IPS-NIHi7 (cell line): ENCODE measurements around the gene FGF19.
A peak's percentile ranks its signal among the peaks of the same experiment; 100 is the strongest.

Source experiments
- DNase-seq: peaks from one replicate; pipeline ENCODE4 v3.0.0; 2012; ENCODE audit warnings: mixed read lengths; ENCODE audit errors: extremely low spot score

The FGF19 gene

GRCh38 chr11:69703768-69704507, at the start of gene FGF19:
FGF19 (minus strand) TSS chr11:69704022; CDS start chr11:69703876, 146 bp downstream.
- DNase-seq = peak; percentile 70

GRCh38 chr11:69752890-69753289, 49.1 kb upstream of the FGF19 start:
- no peak for DNase-seq

DNA sequence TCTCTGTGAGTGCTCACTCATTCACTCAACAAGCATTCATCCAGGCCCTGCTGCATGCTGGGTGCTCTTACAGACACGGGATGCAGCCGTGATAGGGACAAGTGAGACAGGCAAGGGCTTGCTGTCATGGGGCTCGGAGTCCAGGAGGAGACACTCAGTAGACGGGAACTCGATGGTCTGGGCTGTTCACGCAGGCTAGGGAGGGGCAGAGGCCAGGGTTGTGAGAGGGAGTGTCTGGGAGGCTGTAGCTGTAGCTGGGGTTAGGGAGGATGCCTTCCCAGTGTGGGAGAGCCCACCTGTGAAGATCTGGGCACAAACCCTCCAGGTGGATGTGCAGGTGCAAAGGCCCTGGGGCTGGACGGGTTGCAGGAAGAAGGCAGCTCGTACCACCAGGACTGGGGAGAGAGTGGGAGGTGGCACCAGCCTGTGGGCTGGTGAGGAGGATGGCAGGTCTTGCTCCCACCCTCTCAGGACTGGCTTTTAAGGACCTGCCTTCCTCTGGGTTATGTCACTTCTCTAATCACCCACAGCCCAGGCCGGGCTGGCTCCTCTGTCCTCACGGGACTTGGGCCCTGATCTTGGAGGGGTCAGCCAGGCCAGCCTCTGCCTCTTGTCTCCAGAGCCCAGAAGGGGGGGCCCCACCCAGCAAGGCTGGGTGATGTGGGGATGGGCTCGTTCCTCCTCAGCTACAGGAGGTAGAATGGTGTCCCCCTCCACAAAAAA, 47.2 kb upstream of the FGF19 start:
- no peak for DNase-seq

DNA sequence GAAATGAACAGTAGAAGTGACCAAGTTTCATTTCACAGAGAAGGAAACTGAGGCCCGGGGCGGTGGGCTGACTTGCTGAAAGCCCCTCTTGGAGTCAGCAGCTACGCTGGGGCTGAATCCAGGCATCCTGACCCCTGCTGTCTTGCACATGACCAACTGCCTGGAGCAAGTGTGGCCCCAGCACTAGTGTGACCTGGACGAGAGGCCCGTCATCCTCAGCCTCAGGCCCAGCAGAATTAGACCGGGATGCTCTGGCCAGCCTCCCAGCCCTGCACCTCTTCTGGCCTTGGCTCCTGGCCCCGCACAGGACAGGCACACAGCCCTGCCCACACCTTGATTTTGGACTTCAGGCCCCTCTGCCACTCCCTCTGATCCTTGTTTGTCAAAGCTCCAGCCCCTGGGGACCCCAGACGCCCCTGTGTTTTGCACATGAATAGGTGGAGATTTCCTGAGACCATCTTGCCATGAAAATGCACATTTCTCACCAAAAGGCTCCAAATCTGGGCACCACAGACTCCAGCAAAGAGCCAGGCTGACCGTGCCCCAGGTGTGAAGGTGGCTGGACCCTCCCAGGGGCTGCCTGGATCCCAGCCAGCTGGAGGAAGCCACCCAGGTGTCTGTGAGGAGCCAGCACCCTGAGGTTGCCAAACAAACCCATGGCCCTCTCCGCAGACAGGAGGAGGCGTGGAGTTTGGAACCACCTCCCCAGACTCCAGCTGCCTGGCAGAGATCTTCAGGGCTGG, 46.5 kb upstream of the FGF19 start:
- DNase-seq = no peak

DNA sequence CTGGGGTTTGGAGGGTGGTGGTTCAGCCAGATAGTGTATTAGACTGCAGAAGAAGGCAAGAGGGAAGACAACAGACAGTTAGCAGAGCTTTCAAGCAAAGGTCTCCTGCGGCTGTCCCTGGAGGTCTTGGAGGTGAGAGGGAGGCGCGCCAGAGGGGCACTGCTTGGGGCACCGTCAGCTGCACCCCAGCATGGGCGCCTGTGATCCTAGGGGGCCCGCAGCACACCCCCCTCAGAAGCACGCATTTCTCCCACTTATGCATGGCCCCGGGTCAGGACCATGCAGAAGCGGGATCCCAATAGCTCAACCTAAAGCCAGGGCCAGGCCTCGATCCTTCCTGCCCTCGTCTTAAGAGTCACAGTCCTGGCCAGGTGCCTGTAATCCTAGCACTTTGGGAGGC, 44.8 kb upstream of the FGF19 start:
- no peak for DNase-seq

GRCh38 chr11:69746752-69747742, 43.2 kb upstream of the FGF19 start:
- DNase-seq = no peak

- no peak for DNase-seq
Observed at GRCh38 chr11:69746140-69746539, 42.3 kb upstream of the FGF19 start.

GRCh38 chr11:69745201-69745600, 41.4 kb upstream of the FGF19 start:
- DNase-seq = no peak

GRCh38 chr11:69744435-69744834, 40.6 kb upstream of the FGF19 start:
- DNase-seq = peak; percentile 71

GRCh38 chr11:69734841-69735240, 31.0 kb upstream of the FGF19 start:
- no peak for DNase-seq

GRCh38 chr11:69734367-69734766, 30.5 kb upstream of the FGF19 start:
- DNase-seq = no peak

DNA sequence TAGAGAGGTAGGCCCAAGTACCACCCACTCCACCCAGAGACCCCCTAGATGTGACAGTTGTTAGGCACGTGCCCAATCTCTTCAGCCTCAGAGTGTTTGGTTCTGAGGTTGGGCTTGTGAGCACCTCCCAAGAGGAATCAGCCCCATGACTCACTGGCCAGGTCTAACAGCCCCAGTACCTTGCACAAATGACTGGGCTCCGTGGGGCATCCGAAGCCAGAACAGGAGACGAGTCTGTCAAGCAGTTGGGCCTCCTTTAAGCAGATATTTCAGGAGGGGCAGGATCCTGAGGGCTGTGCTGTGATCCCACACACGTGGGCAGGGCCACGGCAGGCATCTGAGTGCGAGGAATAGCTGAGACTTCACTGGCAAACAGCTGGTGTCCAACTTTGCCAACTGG, 29.1 kb upstream of the FGF19 start:
- peak; percentile 25 for DNase-seq

DNA sequence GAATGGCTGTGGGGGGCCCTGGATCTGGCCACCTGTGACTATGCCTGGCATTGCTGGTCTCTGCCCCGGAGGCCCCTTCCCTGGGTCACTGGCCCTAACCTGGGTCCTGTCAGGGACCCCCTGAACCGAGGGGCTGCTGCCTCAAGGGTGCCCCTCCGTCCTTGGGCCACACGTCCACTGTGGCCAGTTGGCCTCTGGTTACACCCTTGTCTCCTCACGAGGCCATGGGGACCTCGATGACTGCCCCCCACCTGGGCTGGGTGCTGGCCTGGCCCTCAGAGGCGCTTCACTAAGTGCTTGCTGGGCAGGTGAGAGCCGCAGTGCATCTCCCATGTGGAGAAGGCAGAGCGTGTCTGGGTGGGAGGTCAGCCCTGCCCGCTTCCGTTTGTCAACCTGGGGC, 27.3 kb upstream of the FGF19 start:
- no peak for DNase-seq

GRCh38 chr11:69730500-69730899, 26.7 kb upstream of the FGF19 start:
- no peak for DNase-seq

DNA sequence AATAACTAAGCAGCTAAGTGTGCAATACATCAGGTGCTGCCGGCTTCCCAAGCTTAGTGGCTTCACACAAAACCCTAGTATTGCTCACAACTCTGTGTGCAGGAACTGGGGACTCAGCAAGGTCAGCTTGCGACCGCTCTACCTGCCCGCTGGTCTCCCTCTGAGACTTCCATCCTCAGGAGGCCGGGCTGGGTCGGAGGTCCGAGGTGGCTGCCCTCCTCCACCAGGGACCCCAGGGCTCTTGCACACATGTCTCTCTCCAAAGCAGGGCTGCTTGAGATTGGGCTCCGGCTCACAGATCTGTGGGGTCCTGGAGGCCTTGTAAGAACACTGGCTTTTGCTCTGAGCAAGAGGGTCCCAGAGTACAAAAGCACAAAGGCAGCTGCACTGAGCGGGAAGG, 25.4 kb upstream of the FGF19 start:
- no peak for DNase-seq

DNA sequence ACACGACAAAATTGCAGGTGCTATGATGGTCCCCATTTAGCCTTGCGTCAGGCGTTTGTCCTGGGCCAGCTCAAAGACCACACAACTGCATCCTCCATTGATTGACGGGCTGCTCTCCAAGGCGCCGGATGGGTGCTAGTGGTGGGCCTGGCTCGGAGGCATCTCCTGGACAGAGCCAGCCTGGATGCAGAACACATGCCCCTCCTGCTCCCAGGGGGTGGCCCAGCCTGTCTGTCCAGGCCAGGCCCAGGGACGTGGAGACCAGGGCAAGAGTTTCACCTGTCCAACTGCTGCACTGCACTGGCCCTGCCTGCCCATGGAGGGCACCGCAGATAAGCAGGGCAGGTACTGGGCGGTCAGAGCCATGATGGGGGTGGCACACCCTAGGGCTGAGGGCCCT, 23.4 kb upstream of the FGF19 start:
- no peak for DNase-seq

DNA sequence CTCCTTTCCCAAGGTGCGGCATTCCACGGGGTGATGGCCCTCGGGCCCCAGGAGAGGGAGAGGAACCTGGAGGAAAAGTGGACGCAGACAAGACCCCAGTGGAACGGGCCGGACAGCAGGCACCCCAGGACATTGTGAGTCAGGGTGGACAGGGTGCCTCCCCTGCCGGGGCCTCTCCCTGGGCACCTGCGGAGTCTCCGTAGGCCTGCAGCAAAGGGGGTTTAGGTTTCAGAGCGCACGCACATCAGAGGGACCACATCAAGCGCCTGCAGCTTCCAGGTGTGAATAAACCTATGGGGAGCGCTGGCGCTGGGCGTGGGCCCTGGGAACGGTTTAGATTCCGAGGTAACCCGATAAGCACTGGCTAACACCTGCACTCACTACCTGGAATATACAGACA, 22.7 kb upstream of the FGF19 start:
- DNase-seq = no peak

DNA sequence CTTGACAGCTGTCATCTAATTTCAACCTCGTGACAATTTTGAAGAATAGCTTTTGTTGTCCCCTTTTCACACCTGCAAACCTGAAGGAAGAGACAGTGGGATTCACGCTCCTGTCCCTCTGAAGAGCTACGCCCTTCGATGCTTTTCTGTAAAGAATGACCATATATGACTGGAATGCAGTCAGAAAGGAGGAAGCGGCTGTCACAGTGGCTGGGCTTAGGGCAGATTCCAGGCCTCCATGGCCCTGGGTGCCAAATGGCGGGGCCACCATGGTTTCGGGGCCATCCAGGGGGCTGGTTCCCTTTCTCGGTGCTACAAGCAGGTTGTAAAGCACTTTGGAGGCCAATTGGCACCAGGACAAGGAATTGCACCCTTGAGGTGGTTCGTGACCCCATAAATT, 22.2 kb upstream of the FGF19 start:
- DNase-seq = no peak

GRCh38 chr11:69721745-69722144, 17.9 kb upstream of the FGF19 start:
- peak; percentile 66 for DNase-seq

DNA sequence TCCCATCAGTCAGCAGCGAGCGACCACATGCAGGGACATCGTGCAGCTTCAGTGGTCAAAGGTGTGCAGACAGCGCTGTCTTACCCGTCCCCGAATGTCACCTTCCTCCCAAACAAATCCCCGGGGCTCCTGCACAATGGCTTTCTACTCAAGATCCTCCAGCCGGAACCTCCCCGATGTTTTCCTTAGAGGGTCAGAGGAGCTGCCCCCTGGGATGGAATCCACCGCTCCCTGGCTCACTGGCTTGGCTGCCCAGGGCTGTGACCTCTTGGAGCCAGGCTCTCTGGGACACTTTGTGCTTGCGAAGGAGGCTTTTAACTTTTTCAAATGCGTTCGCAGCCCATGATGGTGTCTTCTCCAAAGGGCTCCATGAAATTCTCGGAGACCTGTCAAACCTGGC, 17.3 kb upstream of the FGF19 start:
- no peak for DNase-seq

DNA sequence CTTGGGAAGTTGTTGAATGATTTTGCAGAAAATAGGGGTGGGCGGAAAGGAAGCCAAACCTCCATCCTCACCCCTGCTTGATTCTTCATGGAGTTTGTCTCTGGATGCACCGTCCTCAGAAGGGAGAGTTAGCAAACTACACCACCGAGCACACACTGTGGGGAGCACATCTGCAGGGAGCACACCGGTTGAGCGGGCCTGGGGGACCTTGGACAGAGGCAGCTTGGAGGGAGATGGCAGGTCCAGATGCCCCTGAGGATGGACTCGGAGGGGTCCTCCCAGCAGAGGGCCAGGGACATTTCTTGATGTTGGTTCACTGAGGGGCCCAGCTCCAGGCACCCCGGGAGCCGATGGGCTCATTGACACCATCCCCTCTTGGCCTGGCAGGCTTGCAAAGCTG, 15.1 kb upstream of the FGF19 start:
- no peak for DNase-seq
